ENCODE results near the gene GNG14. TPM values are rescaled to one million over a fixed set of nuclear protein-coding genes. Genes with fewer than 3 reads are reported as not detected.

The GNG14 gene
- total and polyA plus RNA-seq, 2 of the 4 experiments (the other 2 are of a cell fraction): not detected

- peak overlapping the region; percentile 58 for H3K4me3 ChIP-seq (ENCODE audit: insufficient read depth, low read depth, low read length)
- dilution Hi-C loops (cut with HindIII; ENCODE audit: low sequenced_read_pairs, unreplicated experiment): no loop called here
- peak overlapping the region; percentile 93 for H2BK5ac ChIP-seq (ENCODE audit: low read depth, low read length, poor library complexity, severe bottlenecking)
- ChIA-PET CTCF (no interaction called here), POLR2A (ENCODE audit: unreplicated experiment) (no interaction called here)
- H4K91ac ChIP-seq (ENCODE audit: insufficient read depth, low read depth, low read length): no peak overlapping the region
- 62% methylated on average over 9 of the region's 26 CpGs; no CpG with 5 or more reads in 1 of the 2 experiments for WGBS, 2 experiments (ENCODE audit: extremely low coverage in 2 of 2, insufficient read length in 1 of 2)
- H3K23ac ChIP-seq (ENCODE audit: low read depth, low read length): peak overlapping the region; percentile 82; the same call in 1 of the 2 replicates
- in situ Hi-C loops (cut with MboI; ENCODE audit: low sequenced_read_pairs): loop anchor here (5.0 kb wide), 1 partner anchor 103 kb away; no protein-coding TSS in a partner anchor
- no peak overlapping the region for H2BK20ac ChIP-seq (ENCODE audit: low read depth, low read length)
- H3K27ac ChIP-seq (ENCODE audit: insufficient read depth, low read length): peak overlapping the region; percentile 79
- H3K14ac ChIP-seq (replicated peaks; ENCODE audit: low read depth, low read length): peak overlapping the region; percentile 78
- H3K4me2 ChIP-seq (ENCODE audit: low read depth, low read length): peak overlapping the region; percentile 72
- BruUV-seq (replicated peaks): no TSS peak
- peak overlapping the region; percentile 41 for H2AK5ac ChIP-seq (ENCODE audit: low read depth, low read length)
- H3K9ac ChIP-seq (ENCODE audit: low read depth, low read length): peak overlapping the region; percentile 85
- H3K9me1 ChIP-seq (ENCODE audit: insufficient read depth, low read length): 0 out of 2 replicates have a peak, but pooled peaks cover 13% of the 10 kb centered on the region
- no peak for TF ChIP-seq MAZ (IDR thresholded peaks at IDR 0.05; ENCODE audit: borderline replicate concordance, low read depth, low read length)
- no peak for TF ChIP-seq CHD1 (IDR thresholded peaks at IDR 0.05; ENCODE audit: low read depth, low read length)
- no peak for TF ChIP-seq RAD21 (IDR thresholded peaks at IDR 0.05; ENCODE audit: low read length)
- TF ChIP-seq BHLHE40 (IDR thresholded peaks at IDR 0.05; ENCODE audit: low read depth, low read length): no peak
- no peak for TF ChIP-seq POLR2A (IDR thresholded peaks at IDR 0.05; ENCODE audit: low read depth, low read length)
- TF ChIP-seq NFE2L2 (IDR thresholded peaks at IDR 0.05; ENCODE audit: low read depth, low read length): no peak
- TF ChIP-seq, protein P1, sequence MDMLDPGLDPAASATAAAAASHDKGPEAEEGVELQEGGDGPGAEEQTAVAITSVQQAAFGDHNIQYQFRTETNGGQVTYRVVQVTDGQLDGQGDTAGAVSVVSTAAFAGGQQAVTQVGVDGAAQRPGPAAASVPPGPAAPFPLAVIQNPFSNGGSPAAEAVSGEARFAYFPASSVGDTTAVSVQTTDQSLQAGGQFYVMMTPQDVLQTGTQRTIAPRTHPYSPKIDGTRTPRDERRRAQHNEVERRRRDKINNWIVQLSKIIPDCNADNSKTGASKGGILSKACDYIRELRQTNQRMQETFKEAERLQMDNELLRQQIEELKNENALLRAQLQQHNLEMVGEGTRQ (IDR thresholded peaks at IDR 0.05; ENCODE audit: low read depth, low read length): no peak
- no peak for TF ChIP-seq MAFK (IDR thresholded peaks at IDR 0.05; ENCODE audit: low read depth, low read length)
- TF ChIP-seq, protein P2, sequence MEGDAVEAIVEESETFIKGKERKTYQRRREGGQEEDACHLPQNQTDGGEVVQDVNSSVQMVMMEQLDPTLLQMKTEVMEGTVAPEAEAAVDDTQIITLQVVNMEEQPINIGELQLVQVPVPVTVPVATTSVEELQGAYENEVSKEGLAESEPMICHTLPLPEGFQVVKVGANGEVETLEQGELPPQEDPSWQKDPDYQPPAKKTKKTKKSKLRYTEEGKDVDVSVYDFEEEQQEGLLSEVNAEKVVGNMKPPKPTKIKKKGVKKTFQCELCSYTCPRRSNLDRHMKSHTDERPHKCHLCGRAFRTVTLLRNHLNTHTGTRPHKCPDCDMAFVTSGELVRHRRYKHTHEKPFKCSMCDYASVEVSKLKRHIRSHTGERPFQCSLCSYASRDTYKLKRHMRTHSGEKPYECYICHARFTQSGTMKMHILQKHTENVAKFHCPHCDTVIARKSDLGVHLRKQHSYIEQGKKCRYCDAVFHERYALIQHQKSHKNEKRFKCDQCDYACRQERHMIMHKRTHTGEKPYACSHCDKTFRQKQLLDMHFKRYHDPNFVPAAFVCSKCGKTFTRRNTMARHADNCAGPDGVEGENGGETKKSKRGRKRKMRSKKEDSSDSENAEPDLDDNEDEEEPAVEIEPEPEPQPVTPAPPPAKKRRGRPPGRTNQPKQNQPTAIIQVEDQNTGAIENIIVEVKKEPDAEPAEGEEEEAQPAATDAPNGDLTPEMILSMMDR (conservative IDR thresholded peaks at IDR 0.05; ENCODE audit: low read depth, low read length): no peak
- no peak for TF ChIP-seq ELK1 (IDR thresholded peaks at IDR 0.05; ENCODE audit: borderline replicate concordance, low read depth, low read length)
- TF ChIP-seq MXI1 (IDR thresholded peaks at IDR 0.05; ENCODE audit: borderline replicate concordance, low read depth, low read length): no peak
- TF ChIP-seq SMC3 (IDR thresholded peaks at IDR 0.05; ENCODE audit: low read depth, low read length): no peak
- no peak for TF ChIP-seq FOS (IDR thresholded peaks at IDR 0.05; ENCODE audit: low read depth, low read length)
- intact Hi-C loops (cut with micrococcal nuclease): loop anchor here (5.0 kb wide), 1 partner anchor 788 kb away; no protein-coding TSS in a partner anchor
- H4K8ac ChIP-seq (ENCODE audit: low read depth in 2 of 2, low read length in 2 of 2): peak overlapping the region; percentile 72 to 99; a peak in 2 of 4 replicates
- ATAC-seq (ENCODE audit: low read depth) (no peak), DNase-seq (no peak)
- H2AK9ac ChIP-seq (replicated peaks; ENCODE audit: low read depth, low read length, poor library complexity): peak overlapping the region; percentile 98
- H2AFZ ChIP-seq (replicated peaks; ENCODE audit: low read length, poor library complexity): peak overlapping the region; percentile 95
- no peaks in the 10 kb centered on the region for H3K27me3 ChIP-seq (ENCODE audit: control insufficient read depth, insufficient read depth, low read length)
- peaks cover 32 to 66% of the 10 kb centered on the region in 2 experiments for H3K79me1 ChIP-seq (ENCODE audit: low read depth in 1 of 2, low read length in 2 of 2)
- H3K4me1 ChIP-seq (ENCODE audit: control insufficient read depth, insufficient read depth, low read length): peaks cover 15% of the 10 kb centered on the region
- H3K56ac ChIP-seq (ENCODE audit: extremely low read depth, insufficient read depth, low read length): no peak overlapping the region
- H3K18ac ChIP-seq (ENCODE audit: low read depth, low read length): no peak overlapping the region
- no peak overlapping the region for H2BK15ac ChIP-seq (ENCODE audit: low read depth, low read length)
- H2BK120ac ChIP-seq (ENCODE audit: low read depth, low read length): no peak overlapping the region
- peak overlapping the region; percentile 93 for H3K4ac ChIP-seq (ENCODE audit: low read depth, low read length)
- no peaks in the 10 kb centered on the region for H3K9me3 ChIP-seq (ENCODE audit: control insufficient read depth, insufficient read depth, low read length)
- H4K20me1 ChIP-seq (ENCODE audit: insufficient read depth, low read length): no peaks in the 10 kb centered on the region
- peaks cover 18% of the 10 kb centered on the region for H3K36me3 ChIP-seq (ENCODE audit: control insufficient read depth, insufficient read depth, low read length)
- peak overlapping the region; percentile 42 for H4K5ac ChIP-seq (ENCODE audit: low read depth, low read length)
Measured at GRCh38 chr19:12670159-12670928, 17.5 kb upstream of the GNG14 start.

Data from IMR-90 (cell line).